ENCODE results near the gene FEM1C. TPM values are rescaled to one million over a fixed set of nuclear protein-coding genes. Genes with fewer than 3 reads are reported as not detected.

FEM1C gene
- total and polyA plus RNA-seq, 2 experiments from 2014 or later = 4.7 to 21.6 TPM

DNA sequence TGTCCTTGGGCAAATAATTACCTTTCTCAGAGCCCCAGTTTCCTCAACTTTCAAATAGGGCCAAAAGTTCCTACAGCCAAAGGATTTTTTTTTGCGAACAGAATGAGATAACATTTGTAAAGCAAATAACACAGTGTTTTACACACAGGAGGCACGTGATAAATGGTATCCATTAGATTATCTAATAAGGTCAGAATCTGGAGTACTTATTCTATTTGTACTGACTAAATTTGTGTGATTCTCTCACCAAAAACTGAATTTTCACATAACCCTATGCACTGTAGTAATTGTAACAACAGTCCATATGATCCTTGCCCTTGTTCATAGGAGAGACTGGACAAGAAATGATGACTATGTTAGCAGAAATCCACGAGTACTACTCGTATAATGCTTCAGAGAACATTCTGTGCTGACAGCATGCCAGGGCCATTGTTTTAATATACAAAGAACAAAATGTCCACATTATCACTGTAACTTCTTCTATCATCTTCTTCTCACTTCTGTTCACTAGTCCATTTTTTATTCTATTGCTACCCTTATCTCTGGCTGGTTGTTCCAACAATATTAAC lies 13.9 kb upstream of the FEM1C start (continued):
- TF ChIP-seq, protein P1, sequence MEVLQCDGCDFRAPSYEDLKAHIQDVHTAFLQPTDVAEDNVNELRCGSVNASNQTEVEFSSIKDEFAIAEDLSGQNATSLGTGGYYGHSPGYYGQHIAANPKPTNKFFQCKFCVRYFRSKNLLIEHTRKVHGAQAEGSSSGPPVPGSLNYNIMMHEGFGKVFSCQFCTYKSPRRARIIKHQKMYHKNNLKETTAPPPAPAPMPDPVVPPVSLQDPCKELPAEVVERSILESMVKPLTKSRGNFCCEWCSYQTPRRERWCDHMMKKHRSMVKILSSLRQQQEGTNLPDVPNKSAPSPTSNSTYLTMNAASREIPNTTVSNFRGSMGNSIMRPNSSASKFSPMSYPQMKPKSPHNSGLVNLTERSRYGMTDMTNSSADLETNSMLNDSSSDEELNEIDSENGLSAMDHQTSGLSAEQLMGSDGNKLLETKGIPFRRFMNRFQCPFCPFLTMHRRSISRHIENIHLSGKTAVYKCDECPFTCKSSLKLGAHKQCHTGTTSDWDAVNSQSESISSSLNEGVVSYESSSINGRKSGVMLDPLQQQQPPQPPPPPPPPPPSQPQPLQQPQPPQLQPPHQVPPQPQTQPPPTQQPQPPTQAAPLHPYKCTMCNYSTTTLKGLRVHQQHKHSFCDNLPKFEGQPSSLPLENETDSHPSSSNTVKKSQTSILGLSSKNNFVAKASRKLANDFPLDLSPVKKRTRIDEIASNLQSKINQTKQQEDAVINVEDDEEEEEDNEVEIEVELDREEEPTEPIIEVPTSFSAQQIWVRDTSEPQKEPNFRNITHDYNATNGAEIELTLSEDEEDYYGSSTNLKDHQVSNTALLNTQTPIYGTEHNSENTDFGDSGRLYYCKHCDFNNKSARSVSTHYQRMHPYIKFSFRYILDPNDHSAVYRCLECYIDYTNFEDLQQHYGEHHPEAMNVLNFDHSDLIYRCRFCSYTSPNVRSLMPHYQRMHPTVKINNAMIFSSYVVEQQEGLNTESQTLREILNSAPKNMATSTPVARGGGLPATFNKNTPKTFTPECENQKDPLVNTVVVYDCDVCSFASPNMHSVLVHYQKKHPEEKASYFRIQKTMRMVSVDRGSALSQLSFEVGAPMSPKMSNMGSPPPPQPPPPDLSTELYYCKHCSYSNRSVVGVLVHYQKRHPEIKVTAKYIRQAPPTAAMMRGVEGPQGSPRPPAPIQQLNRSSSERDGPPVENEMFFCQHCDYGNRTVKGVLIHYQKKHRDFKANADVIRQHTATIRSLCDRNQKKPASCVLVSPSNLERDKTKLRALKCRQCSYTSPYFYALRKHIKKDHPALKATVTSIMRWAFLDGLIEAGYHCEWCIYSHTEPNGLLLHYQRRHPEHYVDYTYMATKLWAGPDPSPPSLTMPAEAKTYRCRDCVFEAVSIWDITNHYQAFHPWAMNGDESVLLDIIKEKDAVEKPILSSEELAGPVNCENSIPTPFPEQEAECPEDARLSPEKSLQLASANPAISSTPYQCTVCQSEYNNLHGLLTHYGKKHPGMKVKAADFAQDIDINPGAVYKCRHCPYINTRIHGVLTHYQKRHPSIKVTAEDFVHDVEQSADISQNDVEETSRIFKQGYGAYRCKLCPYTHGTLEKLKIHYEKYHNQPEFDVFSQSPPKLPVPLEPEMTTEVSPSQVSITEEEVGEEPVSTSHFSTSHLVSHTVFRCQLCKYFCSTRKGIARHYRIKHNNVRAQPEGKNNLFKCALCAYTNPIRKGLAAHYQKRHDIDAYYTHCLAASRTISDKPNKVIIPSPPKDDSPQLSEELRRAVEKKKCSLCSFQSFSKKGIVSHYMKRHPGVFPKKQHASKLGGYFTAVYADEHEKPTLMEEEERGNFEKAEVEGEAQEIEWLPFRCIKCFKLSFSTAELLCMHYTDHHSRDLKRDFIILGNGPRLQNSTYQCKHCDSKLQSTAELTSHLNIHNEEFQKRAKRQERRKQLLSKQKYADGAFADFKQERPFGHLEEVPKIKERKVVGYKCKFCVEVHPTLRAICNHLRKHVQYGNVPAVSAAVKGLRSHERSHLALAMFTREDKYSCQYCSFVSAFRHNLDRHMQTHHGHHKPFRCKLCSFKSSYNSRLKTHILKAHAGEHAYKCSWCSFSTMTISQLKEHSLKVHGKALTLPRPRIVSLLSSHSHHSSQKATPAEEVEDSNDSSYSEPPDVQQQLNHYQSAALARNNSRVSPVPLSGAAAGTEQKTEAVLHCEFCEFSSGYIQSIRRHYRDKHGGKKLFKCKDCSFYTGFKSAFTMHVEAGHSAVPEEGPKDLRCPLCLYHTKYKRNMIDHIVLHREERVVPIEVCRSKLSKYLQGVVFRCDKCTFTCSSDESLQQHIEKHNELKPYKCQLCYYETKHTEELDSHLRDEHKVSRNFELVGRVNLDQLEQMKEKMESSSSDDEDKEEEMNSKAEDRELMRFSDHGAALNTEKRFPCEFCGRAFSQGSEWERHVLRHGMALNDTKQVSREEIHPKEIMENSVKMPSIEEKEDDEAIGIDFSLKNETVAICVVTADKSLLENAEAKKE (CRISPR knock-in tag; IDR thresholded peaks at IDR 0.05) = no peak

DNA sequence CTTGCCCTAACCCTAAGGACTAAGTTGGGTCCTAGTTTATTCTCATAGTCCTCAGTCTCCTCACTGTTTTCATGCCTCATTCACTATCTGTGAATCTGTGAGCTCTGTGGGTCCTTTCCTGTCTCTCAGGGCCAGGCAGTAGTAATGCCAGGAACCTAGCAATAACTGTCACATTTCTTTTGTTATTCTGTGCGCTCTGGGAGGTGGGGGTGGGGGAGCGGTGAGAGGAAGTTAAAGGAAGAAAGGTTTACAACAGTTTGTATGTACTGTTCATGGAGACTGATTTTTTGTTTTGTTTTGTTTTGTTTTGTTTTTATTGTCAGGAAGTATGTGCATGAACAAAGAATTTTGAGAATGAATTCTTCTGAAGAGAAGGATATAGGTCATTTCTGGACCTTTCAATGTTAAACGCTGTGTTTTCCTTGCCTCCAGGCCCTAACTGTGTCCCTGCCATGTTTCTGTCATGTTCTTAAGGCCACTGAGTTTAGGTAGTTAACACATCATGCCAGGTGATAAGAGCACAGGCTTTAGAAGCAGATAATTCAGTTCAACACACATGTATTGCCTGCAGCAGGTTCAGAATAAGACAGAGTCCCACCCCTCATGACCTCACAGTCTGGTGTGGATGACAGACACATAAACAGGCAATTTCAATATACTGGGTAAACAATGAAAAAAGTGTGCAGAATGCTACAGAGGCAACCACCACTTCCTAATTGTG lies 13.3 kb upstream of the FEM1C start:
- no peak for DNase-seq (ENCODE audit: low spot score)
- Histone ChIP-seq H2AFZ (0 out of 2 replicates have a peak overlapping the region, but pooled peaks have one; percentile 40), H3F3A (replicated peaks; ENCODE audit: low read depth) (no peaks in the 10 kb centered on the region), H4K20me1 (replicated peaks; ENCODE audit: insufficient read depth) (no peaks in the 10 kb centered on the region), H3K4me1 (ENCODE audit: insufficient read depth) (peaks cover 8% of the 10 kb centered on the region), H3K79me2 (replicated peaks; ENCODE audit: insufficient read depth) (no peaks in the 10 kb centered on the region), H3K9me2 (ENCODE audit: insufficient read depth) (no peaks in the 10 kb centered on the region), H3K36me3 (ENCODE audit: insufficient read depth) (no peaks in the 10 kb centered on the region), H3K27me3 (ENCODE audit: insufficient read depth) (no peaks in the 10 kb centered on the region), H3K4me2 (peak overlapping the region; percentile 59; the same call in 1 of the 2 replicates), H3K27ac (ENCODE audit: low read depth) (no peak overlapping the region), H3K4me3 (no peak overlapping the region)
- Mint-ChIP-seq H3K9me3 (no peaks in the 10 kb centered on the region), H3K27ac (peak overlapping the region; percentile 25; the same call in 1 of the 2 replicates), H3K27me3 (ENCODE audit: insufficient read depth, low read depth, poor library complexity) (no peaks in the 10 kb centered on the region), H3K36me3 (ENCODE audit: low read depth) (no peaks in the 10 kb centered on the region), H3K4me3 (no peak overlapping the region), H3K4me1 (peaks cover 12% of the 10 kb centered on the region)
- ATAC-seq = peak; percentile 40; the same call in 1 of the 3 replicates
- TF ChIP-seq, protein P2, sequence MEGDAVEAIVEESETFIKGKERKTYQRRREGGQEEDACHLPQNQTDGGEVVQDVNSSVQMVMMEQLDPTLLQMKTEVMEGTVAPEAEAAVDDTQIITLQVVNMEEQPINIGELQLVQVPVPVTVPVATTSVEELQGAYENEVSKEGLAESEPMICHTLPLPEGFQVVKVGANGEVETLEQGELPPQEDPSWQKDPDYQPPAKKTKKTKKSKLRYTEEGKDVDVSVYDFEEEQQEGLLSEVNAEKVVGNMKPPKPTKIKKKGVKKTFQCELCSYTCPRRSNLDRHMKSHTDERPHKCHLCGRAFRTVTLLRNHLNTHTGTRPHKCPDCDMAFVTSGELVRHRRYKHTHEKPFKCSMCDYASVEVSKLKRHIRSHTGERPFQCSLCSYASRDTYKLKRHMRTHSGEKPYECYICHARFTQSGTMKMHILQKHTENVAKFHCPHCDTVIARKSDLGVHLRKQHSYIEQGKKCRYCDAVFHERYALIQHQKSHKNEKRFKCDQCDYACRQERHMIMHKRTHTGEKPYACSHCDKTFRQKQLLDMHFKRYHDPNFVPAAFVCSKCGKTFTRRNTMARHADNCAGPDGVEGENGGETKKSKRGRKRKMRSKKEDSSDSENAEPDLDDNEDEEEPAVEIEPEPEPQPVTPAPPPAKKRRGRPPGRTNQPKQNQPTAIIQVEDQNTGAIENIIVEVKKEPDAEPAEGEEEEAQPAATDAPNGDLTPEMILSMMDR (conservative IDR thresholded peaks at IDR 0.05; ENCODE audit: low read depth in 2 of 2) = no peak
- TF ChIP-seq, protein P3, sequence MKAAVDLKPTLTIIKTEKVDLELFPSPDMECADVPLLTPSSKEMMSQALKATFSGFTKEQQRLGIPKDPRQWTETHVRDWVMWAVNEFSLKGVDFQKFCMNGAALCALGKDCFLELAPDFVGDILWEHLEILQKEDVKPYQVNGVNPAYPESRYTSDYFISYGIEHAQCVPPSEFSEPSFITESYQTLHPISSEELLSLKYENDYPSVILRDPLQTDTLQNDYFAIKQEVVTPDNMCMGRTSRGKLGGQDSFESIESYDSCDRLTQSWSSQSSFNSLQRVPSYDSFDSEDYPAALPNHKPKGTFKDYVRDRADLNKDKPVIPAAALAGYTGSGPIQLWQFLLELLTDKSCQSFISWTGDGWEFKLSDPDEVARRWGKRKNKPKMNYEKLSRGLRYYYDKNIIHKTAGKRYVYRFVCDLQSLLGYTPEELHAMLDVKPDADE (IDR thresholded peaks at IDR 0.05) = no peak
- no peak for TF ChIP-seq EZH2 (IDR thresholded peaks at IDR 0.05; ENCODE audit: low read depth, unreplicated experiment)
- no peak for TF ChIP-seq JUNB (IDR thresholded peaks at IDR 0.05; ENCODE audit: unreplicated experiment)
- no peak for TF ChIP-seq NANOG (IDR thresholded peaks at IDR 0.05; ENCODE audit: borderline replicate concordance)
- no peak for TF ChIP-seq STAT1 (IDR thresholded peaks at IDR 0.05; ENCODE audit: unreplicated experiment)
- no peak for TF ChIP-seq EZH2phosphoT487 (IDR thresholded peaks at IDR 0.05; ENCODE audit: unreplicated experiment)
- TF ChIP-seq, protein P4, sequence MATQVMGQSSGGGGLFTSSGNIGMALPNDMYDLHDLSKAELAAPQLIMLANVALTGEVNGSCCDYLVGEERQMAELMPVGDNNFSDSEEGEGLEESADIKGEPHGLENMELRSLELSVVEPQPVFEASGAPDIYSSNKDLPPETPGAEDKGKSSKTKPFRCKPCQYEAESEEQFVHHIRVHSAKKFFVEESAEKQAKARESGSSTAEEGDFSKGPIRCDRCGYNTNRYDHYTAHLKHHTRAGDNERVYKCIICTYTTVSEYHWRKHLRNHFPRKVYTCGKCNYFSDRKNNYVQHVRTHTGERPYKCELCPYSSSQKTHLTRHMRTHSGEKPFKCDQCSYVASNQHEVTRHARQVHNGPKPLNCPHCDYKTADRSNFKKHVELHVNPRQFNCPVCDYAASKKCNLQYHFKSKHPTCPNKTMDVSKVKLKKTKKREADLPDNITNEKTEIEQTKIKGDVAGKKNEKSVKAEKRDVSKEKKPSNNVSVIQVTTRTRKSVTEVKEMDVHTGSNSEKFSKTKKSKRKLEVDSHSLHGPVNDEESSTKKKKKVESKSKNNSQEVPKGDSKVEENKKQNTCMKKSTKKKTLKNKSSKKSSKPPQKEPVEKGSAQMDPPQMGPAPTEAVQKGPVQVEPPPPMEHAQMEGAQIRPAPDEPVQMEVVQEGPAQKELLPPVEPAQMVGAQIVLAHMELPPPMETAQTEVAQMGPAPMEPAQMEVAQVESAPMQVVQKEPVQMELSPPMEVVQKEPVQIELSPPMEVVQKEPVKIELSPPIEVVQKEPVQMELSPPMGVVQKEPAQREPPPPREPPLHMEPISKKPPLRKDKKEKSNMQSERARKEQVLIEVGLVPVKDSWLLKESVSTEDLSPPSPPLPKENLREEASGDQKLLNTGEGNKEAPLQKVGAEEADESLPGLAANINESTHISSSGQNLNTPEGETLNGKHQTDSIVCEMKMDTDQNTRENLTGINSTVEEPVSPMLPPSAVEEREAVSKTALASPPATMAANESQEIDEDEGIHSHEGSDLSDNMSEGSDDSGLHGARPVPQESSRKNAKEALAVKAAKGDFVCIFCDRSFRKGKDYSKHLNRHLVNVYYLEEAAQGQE (IDR thresholded peaks at IDR 0.05; ENCODE audit: unreplicated experiment) = no peak

Data from GM23338 (cell line).